Stromal cell of bone marrow (primary cell): ENCODE results near the gene TTLL10.

Experiments
- DNase-seq: peaks from one replicate; pipeline ENCODE4 v3.0.0-alpha.2; 2012; ENCODE audit warnings: low read depth

The TTLL10 gene

DNA sequence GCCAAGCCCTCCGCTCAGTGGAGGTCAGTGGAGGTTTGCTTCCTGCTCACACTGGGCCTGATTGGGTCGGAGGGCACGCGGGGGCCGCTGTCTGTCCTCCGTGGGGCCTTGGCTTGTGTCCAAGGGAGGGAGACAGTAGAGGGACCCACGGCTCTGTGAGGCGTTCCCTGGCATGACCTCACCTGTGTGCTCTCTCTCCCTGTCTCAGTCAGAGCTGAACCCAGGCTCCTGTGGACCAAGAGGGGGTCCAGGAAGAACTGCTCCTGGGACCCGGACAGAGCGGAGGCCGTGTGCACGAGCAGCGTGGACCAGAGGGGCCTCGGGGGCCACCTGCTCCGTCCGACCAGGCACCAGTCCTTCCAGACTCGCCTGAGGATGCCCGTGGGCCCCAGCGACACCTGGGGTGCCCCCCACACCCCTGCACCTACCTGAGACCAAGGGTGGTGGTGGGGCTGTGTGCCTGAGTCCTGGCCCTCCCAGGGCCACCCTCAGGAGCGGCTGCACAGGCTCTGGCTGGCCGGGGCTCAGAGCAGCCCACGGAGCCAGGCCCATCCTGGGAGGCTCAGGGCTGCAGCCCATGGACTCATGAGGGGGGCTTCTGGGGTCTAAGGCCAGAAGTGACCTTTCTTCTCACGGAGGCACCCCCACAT lies 13.3 kb upstream of the TTLL10 start:
- DNase-seq: no peak

DNA sequence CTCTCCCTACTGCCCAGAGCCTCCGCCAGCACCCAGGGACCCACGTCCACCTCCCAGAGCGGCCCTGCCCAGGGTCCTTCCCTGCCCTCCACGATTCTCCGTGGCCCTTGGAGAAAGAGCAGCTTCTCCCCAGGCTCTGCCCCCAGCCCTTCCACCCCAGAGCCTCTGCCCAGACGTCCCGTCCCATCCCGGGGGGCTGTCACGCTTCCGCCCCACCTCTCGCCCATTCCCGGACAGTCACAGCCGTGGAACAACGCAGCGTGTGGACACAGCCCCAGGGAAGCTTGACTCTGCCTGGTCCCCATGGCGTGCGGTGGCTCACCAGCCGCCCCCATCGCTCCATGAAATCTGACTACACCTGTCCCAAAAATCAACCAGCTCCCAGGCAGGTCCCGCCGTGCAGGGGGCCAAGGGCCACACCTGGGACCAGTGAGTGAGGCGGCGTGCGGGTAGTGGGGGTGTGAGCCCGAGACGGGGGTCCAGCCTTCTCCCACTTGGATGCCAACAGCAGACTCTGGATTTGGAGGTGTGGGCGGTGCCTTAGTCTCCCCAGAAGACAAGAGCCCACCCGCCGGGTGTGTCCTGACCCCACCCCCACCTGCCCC lies 12.5 kb upstream of the TTLL10 start:
- no peak for DNase-seq

DNA sequence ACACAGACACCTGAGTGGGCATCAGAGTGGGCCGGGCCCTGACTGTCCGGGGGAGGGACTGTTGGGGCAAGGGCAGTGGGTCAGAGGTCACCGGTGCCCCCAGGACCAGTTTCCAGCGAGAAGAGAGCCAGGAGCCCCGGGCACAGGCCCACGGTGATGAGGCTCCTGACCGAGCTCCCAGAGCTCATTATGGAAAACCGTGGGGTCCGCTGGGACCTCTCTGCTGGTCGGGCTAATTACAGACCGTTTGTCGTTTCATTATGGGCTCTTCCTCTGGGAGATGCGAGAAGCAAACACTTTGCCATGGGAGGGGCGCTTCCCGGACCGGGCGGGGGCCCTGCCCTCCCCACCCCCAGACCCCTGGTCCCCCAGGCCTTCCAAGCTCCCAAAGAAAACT lies 12.0 kb upstream of the TTLL10 start:
- no peak for DNase-seq

DNA sequence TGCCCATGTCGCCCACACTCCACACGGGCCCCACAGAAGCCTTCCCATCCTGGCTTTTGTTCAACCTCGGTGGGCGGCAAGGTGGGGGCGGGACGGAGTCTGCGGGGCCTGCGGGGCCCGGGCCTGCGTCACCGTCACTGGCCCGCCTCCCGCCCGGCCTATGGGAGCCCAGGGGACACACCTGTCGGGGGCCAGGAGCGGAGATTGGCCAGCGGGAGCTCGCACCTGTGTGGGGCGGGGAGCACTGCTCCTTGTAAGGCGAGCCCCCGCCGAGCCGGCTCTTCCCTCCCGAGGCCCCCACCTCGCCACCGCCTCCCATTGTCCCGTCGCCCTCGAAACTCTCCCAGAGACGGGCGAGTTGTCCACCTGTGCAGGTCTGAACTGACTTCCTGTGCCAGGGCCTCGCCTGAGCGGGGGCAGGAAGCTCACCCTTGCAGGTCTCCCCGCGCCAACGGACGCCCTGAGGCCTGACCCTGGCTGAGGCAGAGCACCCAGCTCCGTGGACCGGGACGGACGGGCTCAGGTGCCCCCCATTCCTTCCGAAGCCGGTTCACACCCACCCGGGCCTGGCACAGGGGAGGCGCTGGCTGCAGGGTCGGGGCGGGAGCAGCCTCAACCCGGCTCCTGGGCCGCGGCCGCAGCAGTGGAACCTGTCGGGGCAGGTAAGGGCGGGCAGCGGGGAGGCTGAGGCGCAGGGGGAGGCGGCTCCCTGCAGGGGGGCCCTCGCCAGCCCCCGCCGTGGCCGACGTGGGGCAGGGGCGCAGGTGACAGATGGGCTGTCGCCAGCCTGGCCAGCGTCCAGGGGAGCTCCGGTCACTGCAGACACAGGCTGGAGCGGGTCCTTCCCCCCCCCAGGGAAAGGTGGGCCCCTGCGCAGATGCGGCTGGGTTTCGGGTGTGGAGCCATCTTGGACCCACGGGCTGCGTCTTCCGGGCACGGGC lies 10.8 kb upstream of the TTLL10 start:
- no peak for DNase-seq

- no peak for DNase-seq
These were observed 10.1 kb upstream of the TTLL10 start for GRCh38 chr1:1163538-1164070.

GRCh38 chr1:1164361-1164700 lies 9.3 kb upstream of the TTLL10 start:
- DNase-seq: no peak

- DNase-seq: no peak
These were observed 8.8 kb upstream of the TTLL10 start for GRCh38 chr1:1164701-1165451.

DNA sequence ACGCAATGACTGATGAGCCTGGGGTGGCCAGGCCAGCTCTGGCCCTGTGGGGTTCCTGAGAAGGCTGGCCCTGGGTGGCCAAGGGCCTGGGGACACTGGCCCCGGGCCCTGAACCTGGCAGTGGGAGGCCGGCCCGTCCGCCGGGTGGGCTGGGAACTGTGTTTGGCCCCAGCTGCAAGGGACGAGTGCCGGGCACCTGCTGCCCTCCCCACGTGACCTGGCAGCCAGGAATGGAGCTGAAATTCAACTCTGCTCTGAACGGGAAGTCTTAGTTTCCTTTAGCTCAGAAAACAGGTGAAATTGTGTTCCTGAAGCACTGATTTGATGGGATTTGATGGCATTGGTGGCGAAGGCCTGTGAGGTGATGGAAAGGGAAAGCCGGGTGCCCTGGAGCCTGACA lies 8.2 kb upstream of the TTLL10 start:
- DNase-seq: no peak

GRCh38 chr1:1165900-1166421 lies 7.7 kb upstream of the TTLL10 start:
- no peak for DNase-seq

DNA sequence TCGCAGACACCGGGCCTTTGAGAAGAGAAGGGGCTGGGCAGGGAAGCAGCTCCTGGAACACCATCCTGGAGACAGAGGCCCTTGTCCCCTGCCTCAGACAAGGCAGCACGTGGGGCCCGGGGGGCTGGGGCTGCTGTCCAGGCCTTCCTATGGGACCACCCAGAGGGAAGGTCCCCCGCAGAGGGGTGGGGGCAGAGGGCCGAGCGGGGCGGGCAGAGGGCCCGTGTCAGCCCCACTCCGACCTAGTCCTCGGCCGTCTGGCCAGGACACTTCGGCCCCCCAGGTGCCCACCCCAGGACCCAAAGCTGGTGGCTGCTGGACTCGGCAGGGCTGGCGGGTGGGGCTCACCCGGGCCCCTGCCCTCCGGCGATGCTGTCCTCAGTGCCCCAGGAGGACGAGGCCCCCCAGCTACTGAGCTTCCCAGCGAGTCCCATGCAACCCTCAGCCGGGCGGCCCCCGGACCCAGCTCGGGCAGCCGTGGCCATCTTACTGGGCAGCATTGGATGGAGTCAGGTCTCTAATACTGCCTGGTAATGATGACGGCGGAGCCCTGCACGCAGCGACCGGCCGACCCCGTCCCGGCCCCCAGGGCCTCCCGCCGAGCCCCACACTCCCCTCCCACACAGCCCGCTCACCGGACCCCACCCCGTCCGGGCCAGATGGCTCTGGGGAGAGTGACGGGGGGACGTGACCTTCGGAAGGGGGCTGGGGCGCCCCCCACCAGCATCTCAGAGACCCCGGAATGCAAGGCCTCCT lies 6.9 kb upstream of the TTLL10 start:
- no peak for DNase-seq

GRCh38 chr1:1167398-1167821 lies 6.3 kb upstream of the TTLL10 start:
- DNase-seq: no peak

DNA sequence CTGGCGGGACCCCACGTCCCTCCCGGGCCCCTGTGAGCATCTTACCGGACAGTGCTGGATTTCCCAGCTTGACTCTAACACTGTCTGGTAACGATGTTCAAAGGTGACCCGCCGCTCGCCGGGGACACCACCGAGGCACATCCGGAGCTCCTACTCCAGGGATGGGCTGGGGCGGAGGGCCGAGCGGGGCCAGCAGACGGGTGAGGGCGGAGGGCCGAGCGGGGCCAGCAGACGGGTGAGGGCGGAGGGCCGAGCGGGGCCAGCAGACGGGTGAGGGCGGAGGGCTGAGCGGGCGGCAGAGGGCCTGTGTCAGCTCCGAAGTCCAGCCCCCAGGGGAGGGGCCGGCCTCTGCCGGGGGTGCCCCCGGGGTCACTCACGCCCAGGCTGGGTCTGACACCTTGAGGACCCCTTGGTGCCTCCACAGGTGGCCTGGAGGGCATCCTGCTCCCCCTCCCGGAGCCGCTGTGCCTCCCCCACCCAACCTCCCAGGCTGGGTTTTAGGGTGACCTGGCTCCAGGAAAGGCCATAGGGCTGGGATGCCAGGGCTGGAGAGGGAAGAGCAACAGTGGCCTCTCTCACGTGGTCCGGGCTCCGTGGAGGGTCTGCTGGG lies 5.7 kb upstream of the TTLL10 start:
- no peak for DNase-seq

DNA sequence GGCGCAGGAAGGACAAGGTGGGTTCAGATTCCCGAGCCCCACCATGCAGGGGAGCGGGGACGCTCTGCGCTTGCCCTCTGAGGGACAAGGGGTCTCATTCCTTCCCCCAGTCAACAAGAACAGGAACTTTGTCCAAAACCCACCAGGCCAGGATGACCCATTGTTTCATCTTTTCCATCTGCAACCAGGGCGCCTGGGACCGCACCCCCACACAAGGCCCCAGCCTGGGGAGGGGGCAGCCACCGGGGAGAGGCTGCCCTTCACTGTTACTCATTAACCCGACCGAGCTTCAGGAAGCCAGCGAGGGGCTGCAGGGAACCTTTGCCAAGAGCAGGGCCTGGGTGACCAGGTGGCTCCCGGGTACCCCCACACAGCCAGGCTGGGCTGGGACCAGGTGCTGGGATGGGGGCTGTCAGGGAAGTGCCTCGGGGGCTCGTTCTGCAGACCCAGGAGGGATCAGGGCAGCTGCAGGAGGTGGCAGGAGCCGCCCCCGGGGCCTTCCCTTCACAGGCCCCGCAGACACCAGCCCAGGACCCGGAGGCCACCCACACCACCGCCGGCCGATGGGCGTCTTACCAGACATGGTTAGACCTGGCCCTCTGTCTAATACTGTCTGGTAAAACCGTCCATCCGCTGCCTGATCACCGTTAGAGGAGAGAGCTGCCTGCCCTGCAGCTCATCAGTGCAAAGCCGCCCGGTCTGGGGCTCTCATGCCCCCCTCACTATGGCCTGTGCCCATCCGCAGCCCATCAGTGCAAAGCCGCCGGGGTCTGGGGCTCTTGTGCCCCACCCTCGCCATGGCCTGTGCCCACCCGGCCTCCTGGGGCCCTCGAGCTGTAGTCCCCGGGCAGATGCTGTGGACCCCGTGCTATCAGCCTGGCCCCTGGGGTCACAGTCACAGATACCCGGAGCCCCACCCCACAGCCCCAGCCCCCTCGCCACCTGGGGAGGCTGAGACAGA lies 4.9 kb upstream of the TTLL10 start:
- DNase-seq: no peak

- no peak for DNase-seq
These were observed 4.1 kb upstream of the TTLL10 start for GRCh38 chr1:1169429-1170214.

DNA sequence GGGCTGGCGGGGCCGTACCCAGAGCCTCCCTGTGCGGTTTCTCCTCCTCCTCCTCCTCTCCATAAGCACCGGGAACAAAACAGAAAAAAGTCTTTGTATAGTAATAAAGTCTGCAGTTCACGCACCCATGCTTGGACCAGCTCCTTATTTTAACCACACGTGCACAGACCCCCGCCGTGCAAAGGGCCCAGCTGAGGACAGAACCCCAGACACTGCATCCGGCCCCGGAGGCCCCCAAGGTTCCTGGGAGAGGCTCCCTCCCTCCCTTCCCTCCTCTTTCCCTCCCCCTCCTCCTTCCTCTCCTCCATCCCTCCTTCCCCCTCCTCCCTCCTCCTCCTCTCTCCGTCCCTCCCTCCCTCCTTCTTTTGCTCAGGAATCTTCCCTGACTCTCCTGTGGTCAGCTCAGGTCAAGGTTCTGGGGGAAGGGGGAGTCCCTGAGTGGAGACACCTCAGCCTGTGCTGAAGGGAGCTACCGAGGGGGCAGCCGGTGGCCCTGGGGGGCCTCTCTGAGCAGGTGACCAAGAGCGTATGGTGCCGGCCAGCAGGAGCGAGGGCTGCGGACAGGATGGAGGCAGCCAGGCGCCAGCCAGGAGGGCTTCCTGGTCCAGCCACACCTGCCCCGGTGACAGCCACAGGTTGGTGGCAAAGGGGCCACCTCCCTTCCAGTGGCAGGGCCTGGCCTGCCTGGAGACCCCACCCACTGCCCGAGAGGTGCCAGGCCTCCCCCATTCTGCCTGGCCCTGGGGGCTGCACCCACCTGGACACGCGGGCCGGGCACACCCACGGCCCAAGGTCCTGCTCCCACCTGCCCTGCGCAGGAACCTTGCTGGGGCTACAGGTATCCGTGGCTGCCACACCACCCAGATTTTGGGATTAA lies 3.2 kb upstream of the TTLL10 start:
- DNase-seq: no peak

DNA sequence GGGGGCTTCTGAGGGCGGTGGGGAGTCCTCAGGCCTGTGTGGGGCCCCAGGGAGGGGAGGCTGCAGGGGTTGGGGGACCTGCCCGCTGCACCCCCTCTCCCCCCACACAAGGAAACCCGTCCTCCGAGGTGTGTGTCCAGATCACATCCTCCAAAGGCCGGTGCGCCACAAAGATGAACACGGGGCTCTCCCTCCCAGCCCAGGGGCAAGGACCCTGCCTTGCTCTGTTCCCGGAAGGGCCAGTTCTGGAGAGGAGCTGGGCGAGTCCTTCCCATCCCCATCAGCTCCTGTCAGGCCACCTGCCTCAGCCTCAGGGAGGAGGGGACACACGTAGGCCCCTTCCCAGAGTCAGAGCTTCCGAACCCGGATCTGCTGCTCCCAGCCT lies 2.5 kb upstream of the TTLL10 start:
- DNase-seq: no peak

DNA sequence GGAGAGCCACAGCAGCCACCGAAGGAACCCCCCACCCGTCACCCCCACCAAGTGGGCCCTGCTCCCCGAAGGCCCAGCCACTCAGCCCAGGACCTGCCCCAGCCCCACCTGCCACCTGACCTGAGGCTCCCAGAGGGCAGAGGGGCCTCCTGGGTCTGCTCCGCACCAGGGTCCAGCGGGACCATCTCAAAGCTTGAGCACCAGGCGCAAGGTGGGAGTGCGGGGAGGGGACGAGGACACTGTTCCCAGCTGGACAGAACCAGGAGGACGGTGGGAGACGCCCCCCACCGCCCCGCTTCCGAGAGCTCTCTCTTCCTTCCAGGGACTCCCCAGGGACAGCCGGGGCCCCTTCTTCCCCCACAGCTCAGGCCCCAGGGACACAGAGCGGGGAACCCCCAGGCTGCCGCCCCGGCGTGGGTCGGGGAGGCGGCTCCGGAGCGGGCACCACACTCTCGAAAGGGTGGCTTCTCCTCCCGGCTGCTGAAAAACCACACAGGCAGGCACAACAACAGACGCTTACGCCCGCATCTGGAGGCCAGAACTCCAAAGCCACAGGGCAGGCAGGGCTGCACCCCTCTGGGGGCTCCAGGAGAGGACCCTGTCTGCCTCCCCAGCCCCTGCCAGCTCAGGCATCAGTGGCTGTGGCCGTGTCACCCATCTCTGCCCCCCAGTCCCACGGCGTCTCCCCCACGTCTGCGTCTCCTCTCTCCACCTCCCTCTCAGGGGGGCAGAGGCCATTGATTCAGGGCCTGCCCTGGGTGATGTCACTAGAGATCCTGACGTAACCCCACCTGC lies 1.9 kb upstream of the TTLL10 start:
- no peak for DNase-seq
